ENCODE results near the gene MRPS5. TPM values are rescaled to one million over a fixed set of nuclear protein-coding genes. Genes with fewer than 3 reads are reported as not detected.

MRPS5 gene
- total RNA-seq (ENCODE audit: low replicate concordance): 56.2 and 75.2 TPM in 2 replicates

DNA sequence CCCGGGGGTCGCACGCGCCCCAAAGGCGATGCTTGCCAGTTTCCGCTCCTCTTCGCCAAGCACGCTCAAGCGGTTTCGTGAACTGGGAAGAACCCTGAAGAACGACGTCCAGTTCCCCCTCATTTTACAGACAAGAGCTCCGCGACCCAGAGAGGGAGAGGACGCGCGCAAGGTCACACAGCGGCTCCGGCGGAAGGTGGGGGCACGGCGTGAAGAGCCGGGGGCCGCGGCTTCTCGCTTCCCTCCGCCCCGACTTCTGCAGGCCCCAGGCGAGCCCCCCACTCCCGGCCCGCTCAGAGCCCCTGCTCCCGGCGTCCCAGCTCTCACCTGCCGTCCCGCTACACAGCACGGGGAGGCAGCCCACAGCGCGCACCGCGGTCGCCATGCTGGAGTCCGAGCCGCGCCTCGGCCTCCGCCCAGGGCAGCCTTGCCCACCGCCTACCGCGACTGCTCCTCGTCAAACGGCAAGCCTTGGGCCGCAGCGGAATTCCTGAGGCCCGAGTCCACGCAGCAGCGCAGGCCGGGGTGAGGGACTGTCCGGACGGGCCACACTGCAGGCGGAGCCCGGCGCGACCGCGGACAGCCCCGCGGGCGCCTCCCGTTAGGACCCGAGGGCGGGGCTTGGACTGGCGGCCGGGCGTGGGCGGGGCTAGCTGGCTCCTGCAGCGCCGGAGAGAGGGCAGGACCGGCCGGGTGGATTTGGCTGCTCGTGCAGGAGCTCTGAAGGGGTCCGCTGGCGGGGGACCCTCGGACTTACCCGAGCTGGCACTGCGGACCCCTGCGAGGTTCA lies at the start of gene MRPS5:
Gene MRPS5 (minus strand): TSS at position 402 of the 790 bp plus-strand sequence. CDS start 17 bp downstream, at position 385.
- peak within 1 kb of the TSS; percentile 88 for H3K4me2 ChIP-seq
- H3K36me3 Mint-ChIP-seq: peaks cover 2% of the 10 kb centered on the region
- TF ChIP-seq EZH2phosphoT487 (IDR thresholded peaks at IDR 0.05) (no peak), EZH2 (IDR thresholded peaks at IDR 0.05) (no peak)
- TF ChIP-seq, protein P1, sequence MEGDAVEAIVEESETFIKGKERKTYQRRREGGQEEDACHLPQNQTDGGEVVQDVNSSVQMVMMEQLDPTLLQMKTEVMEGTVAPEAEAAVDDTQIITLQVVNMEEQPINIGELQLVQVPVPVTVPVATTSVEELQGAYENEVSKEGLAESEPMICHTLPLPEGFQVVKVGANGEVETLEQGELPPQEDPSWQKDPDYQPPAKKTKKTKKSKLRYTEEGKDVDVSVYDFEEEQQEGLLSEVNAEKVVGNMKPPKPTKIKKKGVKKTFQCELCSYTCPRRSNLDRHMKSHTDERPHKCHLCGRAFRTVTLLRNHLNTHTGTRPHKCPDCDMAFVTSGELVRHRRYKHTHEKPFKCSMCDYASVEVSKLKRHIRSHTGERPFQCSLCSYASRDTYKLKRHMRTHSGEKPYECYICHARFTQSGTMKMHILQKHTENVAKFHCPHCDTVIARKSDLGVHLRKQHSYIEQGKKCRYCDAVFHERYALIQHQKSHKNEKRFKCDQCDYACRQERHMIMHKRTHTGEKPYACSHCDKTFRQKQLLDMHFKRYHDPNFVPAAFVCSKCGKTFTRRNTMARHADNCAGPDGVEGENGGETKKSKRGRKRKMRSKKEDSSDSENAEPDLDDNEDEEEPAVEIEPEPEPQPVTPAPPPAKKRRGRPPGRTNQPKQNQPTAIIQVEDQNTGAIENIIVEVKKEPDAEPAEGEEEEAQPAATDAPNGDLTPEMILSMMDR (IDR thresholded peaks at IDR 0.05): peak; percentile 23
- H3K9ac ChIP-seq: peak within 1 kb of the TSS; percentile 76
- no peaks in the 10 kb centered on the region for H3K27me3 ChIP-seq
- DNase-seq (ENCODE audit: low spot score): peak; percentile 92
- peak within 1 kb of the TSS; percentile 91 for H3K4me3 ChIP-seq
- H3F3A ChIP-seq (ENCODE audit: low read depth): no peaks in the 10 kb centered on the region
- H2AFZ ChIP-seq (replicated peaks): peak within 1 kb of the TSS; percentile 99
- peaks cover 18% of the 10 kb centered on the region for H3K4me1 Mint-ChIP-seq
- H3K9me3 Mint-ChIP-seq: no peaks in the 10 kb centered on the region
- H3K79me2 ChIP-seq (ENCODE audit: low read depth): peaks cover 40% of the 10 kb centered on the region
- peak within 1 kb of the TSS; percentile 94 for H3K27ac Mint-ChIP-seq
- H3K9me3 ChIP-seq (ENCODE audit: low read depth): no peaks in the 10 kb centered on the region
- no peaks in the 10 kb centered on the region for H3K4me1 ChIP-seq
- peak within 1 kb of the TSS; percentile 73 for H3K27ac ChIP-seq
- peak within 1 kb of the TSS; percentile 99 for H3K4me3 Mint-ChIP-seq
- no peaks in the 10 kb centered on the region for H3K36me3 ChIP-seq
- no peaks in the 10 kb centered on the region for H4K20me1 ChIP-seq (ENCODE audit: low read depth)
- peaks cover 10% of the 10 kb centered on the region for H3K27me3 Mint-ChIP-seq (ENCODE audit: insufficient read depth, low read depth)

DNA sequence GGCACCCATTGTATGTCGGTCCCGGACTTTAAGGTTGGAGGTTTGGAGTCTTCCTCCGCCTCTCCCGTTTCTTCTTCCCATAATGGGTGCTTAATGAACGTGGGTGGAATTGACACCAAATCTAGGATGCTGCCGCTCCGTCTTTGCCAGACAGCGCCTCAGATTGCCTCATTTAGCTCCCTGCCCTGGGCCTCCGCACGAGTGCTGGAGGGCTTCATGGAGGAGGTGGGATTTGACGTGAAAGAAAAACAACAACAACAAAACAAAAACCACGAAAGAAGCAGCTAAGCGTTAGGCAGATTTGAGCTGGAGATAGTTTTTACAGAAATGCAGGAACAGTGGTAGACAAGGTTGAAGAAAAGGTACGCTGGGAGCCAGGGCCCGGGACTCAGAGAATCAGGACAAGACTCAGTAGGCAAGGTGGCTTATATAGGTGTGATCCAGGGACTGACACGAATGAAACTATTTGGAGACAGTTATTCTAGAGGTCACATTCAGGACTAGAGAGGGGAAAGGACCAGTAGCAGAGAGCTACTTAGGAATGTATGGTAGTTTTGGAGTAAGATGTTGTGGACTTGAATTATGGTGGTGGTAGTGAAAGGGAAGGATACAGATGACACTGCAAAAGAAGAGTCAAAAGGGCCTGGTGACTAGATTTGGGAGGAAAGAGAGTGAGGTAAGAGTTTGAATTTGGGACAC lies 44.6 kb upstream of the MRPS5 start:
- H3K27ac Mint-ChIP-seq: peak overlapping the region; percentile 19
- peak overlapping the region; percentile 85 for H3K4me3 ChIP-seq
- peaks cover 13% of the 10 kb centered on the region for H3K4me1 ChIP-seq
- no peaks in the 10 kb centered on the region for H3F3A ChIP-seq (ENCODE audit: low read depth)
- H3K36me3 Mint-ChIP-seq: peaks cover 8% of the 10 kb centered on the region
- peak overlapping the region; percentile 99 for H3K4me3 Mint-ChIP-seq
- no peaks in the 10 kb centered on the region for H3K36me3 ChIP-seq
- H3K9ac ChIP-seq: peak overlapping the region; percentile 50
- no peaks in the 10 kb centered on the region for H3K9me3 Mint-ChIP-seq
- no peak overlapping the region for H3K27ac ChIP-seq
- TF ChIP-seq, protein P1 (IDR thresholded peaks at IDR 0.05): no peak
- no peak for TF ChIP-seq EZH2 (IDR thresholded peaks at IDR 0.05)
- TF ChIP-seq EZH2phosphoT487 (IDR thresholded peaks at IDR 0.05): no peak
- peaks cover 29% of the 10 kb centered on the region for H3K79me2 ChIP-seq (ENCODE audit: low read depth)
- peak; percentile 39 for DNase-seq (ENCODE audit: low spot score)
- H4K20me1 ChIP-seq (ENCODE audit: low read depth): no peaks in the 10 kb centered on the region
- H2AFZ ChIP-seq (replicated peaks): peak overlapping the region; percentile 85
- peak overlapping the region; percentile 98 for H3K4me2 ChIP-seq
- no peaks in the 10 kb centered on the region for H3K27me3 ChIP-seq
- peaks cover 7% of the 10 kb centered on the region for H3K27me3 Mint-ChIP-seq (ENCODE audit: insufficient read depth, low read depth)
- H3K9me3 ChIP-seq (ENCODE audit: low read depth): no peaks in the 10 kb centered on the region
- H3K4me1 Mint-ChIP-seq: peaks cover 25% of the 10 kb centered on the region

DNA sequence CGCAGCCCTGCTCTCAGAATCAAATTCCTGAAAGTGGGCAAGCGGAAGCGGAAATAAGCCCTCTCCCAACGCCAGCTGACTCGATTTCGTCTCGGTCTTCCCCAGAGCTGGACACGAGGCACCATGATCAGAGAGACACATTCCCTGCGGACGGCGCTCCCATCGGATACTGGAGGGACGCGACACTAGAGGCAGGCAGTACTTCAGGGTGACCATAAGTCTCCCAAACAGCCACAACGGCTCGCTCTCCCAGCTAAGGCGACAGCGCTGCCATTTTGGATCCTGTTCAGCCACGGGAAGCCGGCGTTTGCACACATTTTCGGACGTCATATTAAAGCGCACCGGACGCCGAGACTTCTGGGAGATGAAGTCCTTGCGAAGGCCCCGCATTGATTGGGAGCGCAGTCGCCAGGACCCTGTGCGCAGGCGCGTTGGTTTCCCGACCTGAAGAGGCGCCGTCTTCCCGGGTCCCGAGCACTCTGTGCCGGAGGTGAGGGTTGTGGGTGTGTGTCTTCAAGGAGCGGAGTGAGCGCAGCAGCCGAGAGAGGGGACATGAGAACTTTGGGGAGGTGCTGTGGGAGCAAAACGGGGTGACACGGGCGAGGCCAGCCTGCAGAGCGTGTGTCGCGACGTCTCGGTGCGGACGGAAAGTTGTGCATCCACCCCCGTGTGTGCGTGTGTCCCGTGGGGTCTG lies 43.9 kb upstream of the MRPS5 start, which contains the start of gene ZNF2:
Gene ZNF2 (plus strand): TSS at position 439 of the 694 bp plus-strand sequence. CDS start 10,418 bp downstream, outside the sequence.
- Histone ChIP-seq H3K4me2 (peak within 1 kb of the TSS; percentile 98), H3K27ac (peak within 1 kb of the TSS; percentile 64), H3K27me3 (no peaks in the 10 kb centered on the region), H3K9ac (peak within 1 kb of the TSS; percentile 82), H3K79me2 (ENCODE audit: low read depth) (peaks cover 29% of the 10 kb centered on the region), H2AFZ (replicated peaks) (peak within 1 kb of the TSS; percentile 99), H3K36me3 (no peaks in the 10 kb centered on the region), H3K4me3 (peak within 1 kb of the TSS; percentile 85), H4K20me1 (ENCODE audit: low read depth) (no peaks in the 10 kb centered on the region), H3K4me1 (peaks cover 13% of the 10 kb centered on the region), H3F3A (ENCODE audit: low read depth) (peaks cover 1% of the 10 kb centered on the region), H3K9me3 (ENCODE audit: low read depth) (no peaks in the 10 kb centered on the region)
- H3K4me3 Mint-ChIP-seq: peak within 1 kb of the TSS; percentile 99
- peaks cover 25% of the 10 kb centered on the region for H3K4me1 Mint-ChIP-seq
- peak within 1 kb of the TSS; percentile 86 for H3K27ac Mint-ChIP-seq
- H3K27me3 Mint-ChIP-seq (ENCODE audit: insufficient read depth, low read depth): peaks cover 7% of the 10 kb centered on the region
- DNase-seq (ENCODE audit: low spot score): peak; percentile 99
- TF ChIP-seq, protein P1 (IDR thresholded peaks at IDR 0.05): no peak
- TF ChIP-seq EZH2 (IDR thresholded peaks at IDR 0.05) (no peak), EZH2phosphoT487 (IDR thresholded peaks at IDR 0.05) (no peak)
- H3K9me3 Mint-ChIP-seq: no peaks in the 10 kb centered on the region
- peaks cover 8% of the 10 kb centered on the region for H3K36me3 Mint-ChIP-seq
